Measurements from ENCODE around the gene HOXA9.

The HOXA9 gene

DNA sequence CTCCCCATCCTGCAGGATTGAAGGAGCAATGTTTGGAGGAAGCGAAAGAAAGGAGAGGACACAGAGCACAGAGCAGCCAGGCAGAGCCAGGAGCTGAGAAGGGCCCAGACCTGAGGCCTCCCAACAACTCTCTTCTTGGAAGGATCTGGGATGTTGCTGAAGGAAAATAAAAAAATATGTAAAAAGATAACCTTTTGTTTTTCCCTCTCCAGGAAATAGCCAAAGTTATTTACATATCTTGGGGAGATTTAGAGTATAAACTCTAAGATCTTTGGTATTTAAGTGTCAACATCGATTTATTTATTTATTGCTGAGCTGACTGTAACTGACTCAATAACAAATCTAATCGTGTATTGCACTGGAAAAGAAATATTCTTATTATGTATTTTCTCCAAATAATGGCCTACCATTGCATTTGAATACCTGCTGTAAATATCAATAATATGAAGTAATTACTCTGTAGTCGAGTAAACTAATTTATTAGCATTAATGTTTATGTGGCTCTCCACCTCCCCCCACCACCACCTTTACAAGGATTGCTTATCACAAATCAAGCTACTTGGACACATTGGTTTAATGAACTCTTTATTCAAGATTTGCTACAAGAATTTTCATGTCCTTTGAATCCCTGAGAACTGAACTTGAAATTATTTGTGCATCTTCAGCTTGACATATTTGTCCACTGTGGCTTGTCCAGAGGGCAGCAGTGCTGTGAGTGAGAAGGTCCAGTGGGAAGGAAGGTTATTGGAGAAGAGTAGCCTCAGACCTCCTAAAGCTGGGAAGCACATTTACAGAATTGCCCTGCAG, 21.5 kb upstream of the HOXA9 start:
- H3K4me3 ChIP-seq (ENCODE audit: low read depth, low read length) = no peak overlapping the region
- in situ Hi-C loops (cut with HindIII; ENCODE audit: low sequenced_read_pairs) = no loop called here
- no peak for DNase-seq (ENCODE audit: low read depth)
- TF ChIP-seq, protein P1, sequence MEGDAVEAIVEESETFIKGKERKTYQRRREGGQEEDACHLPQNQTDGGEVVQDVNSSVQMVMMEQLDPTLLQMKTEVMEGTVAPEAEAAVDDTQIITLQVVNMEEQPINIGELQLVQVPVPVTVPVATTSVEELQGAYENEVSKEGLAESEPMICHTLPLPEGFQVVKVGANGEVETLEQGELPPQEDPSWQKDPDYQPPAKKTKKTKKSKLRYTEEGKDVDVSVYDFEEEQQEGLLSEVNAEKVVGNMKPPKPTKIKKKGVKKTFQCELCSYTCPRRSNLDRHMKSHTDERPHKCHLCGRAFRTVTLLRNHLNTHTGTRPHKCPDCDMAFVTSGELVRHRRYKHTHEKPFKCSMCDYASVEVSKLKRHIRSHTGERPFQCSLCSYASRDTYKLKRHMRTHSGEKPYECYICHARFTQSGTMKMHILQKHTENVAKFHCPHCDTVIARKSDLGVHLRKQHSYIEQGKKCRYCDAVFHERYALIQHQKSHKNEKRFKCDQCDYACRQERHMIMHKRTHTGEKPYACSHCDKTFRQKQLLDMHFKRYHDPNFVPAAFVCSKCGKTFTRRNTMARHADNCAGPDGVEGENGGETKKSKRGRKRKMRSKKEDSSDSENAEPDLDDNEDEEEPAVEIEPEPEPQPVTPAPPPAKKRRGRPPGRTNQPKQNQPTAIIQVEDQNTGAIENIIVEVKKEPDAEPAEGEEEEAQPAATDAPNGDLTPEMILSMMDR (IDR thresholded peaks at IDR 0.05; ENCODE audit: low read depth, low read length, missing control alignments) = no peak

DNA sequence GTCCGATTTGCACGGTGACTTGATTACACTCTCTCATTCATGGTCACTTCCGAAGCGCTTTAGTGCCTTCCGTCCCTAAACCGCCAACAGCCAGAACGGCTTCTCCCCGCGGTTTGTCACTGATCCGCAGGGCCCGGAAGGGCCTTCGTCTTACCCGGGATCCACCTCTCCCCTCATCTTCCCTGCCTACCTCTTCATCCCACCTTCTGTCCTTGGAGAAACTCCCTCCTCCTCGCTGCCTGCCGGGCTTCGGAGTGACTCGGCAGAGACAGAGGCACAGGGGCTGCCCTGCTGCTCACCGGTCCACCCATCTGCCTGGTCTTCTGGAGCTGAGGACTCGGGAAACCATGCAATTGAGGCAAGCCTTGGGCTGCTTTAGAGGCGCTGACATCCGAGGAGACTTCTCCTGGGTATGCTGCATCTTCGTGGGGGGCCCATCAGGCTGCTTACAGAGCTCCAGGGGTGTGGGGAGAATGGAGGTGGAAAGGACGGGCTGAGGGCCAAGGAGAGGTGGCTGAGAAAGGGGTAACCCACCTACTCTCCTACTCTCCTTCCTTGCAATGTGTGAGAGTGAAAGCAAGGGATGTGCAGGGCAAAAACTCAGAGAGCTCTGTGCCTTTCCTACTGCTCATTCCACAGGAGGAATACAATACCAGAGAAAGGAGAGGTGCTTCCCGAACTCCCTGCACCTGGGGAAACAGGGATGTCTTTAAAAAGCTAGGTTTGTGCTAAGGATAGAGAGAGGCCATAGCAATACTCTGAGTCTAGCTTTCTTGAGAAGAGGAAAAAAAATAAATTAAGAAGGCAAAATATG, 20.7 kb upstream of the HOXA9 start:
- TF ChIP-seq, protein P1 (IDR thresholded peaks at IDR 0.05; ENCODE audit: low read depth, low read length, missing control alignments) = no peak
- no peak for DNase-seq (ENCODE audit: low read depth)
- in situ Hi-C loops (cut with HindIII; ENCODE audit: low sequenced_read_pairs) = no loop called here
- no peak overlapping the region for H3K4me3 ChIP-seq (ENCODE audit: low read depth, low read length)

DNA sequence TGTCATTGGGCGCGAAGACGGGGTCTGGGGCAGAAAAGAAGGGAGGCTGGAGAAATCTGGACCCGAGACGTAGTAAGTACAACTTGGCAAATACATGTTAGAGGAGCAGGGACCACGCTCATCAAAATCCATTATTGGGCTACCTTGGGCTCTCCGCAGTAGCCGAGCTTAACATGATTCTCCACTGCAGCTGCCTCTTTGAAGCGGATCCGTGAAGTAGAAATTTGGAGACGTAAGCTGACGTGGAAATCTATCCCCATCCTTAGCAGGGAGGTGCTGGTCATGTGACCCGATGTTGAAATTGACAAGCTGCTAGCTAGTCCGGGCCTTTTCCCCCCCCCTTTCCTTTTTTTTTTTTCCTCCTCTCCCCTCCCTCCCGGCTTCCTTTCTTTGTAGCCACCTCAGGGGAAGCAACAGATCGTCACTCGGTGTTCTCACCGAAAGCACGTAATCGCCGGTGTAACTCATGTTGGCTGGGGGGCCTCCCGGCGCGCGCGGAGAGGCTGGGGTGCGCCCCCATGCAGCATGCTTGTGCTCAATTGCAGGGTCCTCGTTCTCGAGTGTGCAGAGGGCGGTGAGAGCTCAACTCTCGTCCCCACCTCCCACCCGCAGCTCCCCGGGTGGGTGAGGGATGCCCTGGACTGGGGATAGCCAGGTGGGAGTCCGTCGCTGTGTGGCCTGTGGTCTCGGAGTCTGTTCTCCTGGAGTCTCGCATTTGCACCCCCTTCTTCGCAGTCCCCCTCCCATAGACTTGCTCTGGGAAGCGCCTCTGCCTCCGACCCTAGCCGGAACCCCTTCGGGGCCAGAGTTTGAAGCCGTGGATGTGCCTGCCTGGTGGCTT, 19.9 kb upstream of the HOXA9 start, which contains the start of gene HOXA11:
Gene HOXA11 (minus strand): TSS at position 220 of the 841 bp plus-strand sequence. CDS start 88 bp downstream, at position 132.
- in situ Hi-C loops (cut with HindIII; ENCODE audit: low sequenced_read_pairs) = no loop called here
- TF ChIP-seq, protein P1 (IDR thresholded peaks at IDR 0.05; ENCODE audit: low read depth, low read length, missing control alignments) = no peak
- no peak within 1 kb of the TSS for H3K4me3 ChIP-seq (ENCODE audit: low read depth, low read length)
- DNase-seq (ENCODE audit: low read depth) = no peak

DNA sequence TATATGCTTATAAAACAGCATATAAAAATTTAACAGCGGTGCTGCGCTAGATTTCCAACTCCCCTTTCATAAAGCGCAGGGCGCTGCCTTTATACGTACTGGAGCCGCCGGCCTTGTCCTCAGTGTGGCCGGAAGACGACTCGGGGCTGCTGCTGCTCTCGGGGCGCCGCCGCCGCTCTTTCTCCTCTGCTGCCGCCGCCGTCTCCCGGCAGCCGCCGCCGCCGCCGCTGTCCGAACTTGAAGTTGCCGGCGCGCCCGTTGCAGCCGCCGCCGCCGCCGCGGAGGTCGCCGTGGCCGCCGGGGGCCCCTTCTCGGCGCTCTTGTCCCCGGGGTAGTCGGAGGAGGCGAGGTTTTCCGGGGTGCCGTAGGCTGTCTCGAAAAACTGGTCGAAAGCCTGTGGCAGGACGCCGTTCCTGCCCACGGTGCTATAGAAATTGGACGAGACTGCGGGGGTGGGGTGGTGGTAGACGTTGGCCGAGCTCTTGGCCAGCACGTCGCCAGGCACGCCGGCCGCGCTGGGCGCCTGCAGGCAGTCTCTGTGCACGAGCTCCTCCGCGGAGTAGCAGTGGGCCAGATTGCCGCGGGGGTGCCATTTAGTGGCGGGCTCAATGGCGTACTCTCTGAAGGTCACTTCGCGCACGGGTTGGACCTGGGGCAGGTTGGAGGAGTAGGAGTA, 19.1 kb upstream of the HOXA9 start:
- TF ChIP-seq, protein P1 (IDR thresholded peaks at IDR 0.05; ENCODE audit: low read depth, low read length, missing control alignments) = no peak
- H3K4me3 ChIP-seq (ENCODE audit: low read depth, low read length) = no peak overlapping the region
- DNase-seq (ENCODE audit: low read depth) = no peak
- in situ Hi-C loops (cut with HindIII; ENCODE audit: low sequenced_read_pairs) = no loop called here

DNA sequence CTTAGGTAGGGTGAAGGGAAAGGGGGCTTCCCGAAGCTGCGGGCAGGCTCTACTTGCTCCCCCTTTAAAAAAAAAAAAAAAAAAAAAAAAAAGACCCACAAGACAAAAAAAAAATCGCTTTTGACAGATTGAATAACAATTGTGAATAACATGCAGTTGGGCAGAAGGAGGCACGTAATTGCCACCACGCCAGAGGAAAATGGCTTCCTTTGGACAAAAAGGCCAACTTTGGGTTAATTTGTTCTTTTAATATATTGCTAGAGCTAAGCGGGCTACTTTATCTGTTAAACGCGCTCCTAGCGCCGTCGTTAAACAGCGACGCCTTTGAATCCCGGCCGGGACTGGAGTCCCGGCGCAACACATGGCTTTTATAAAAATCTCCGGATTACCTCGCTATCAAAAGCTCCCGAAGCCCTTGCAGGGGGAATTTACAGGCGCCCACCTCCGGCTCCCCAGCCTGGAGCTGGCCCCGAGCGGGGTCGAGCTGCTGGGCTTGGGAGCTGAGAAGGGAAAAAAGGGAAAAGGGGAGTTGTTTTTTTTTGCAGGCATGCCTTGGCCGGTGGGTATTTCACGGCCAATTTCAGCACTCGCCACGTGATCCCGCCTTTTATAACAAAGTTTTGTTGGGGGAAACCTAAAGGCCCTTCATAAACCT, 18.5 kb upstream of the HOXA9 start:
- in situ Hi-C loops (cut with HindIII; ENCODE audit: low sequenced_read_pairs) = no loop called here
- TF ChIP-seq, protein P1 (IDR thresholded peaks at IDR 0.05; ENCODE audit: low read depth, low read length, missing control alignments) = no peak
- no peak overlapping the region for H3K4me3 ChIP-seq (ENCODE audit: low read depth, low read length)
- DNase-seq (ENCODE audit: low read depth) = no peak
